GDM1 (cell line): ENCODE measurements around the gene GFY.
A peak's percentile ranks its signal among the peaks of the same experiment; 100 is the strongest.
"Not testable (repeated sequence)": the region's sequence is repeated elsewhere in the genome, so short reads cannot be mapped to it uniquely, and the experiment has no call there.

ENCODE experiments used
- DNase-seq: peaks from one replicate; lab custom pipeline; 2025; lab: John Stamatoyannopoulos, UW

The GFY gene

GRCh38 chr19:49444100-49444700 is 19.0 kb downstream of the GFY start:
- DNase-seq, result not testable (repeated sequence)

- no peak for DNase-seq
These were observed 20.8 kb downstream of the GFY start for GRCh38 chr19:49445997-49446396.

GRCh38 chr19:49447485-49448431 is 22.6 kb downstream of the GFY start:
- peak; percentile 13 for DNase-seq

- no peak for DNase-seq
These were observed 23.2 kb downstream of the GFY start for GRCh38 chr19:49448432-49448786.

GRCh38 chr19:49450405-49450804 is 25.2 kb downstream of the GFY start:
- no peak for DNase-seq

- DNase-seq, result peak; percentile 98
These were observed 26.4 kb downstream of the GFY start, which contains the start of gene PIH1D1 for GRCh38 chr19:49451430-49452181. Gene PIH1D1 (minus strand): TSS chr19:49451814. CDS start chr19:49451574, 240 bp downstream.

GRCh38 chr19:49453013-49453756 is 28.0 kb downstream of the GFY start, which contains the start of gene ALDH16A1:
Gene ALDH16A1 (plus strand): TSS chr19:49453225. CDS start chr19:49453332, 107 bp downstream.
- peak; percentile 95 for DNase-seq

GRCh38 chr19:49453757-49454240 is 28.6 kb downstream of the GFY start:
- DNase-seq, result no peak

GRCh38 chr19:49455773-49456172 is 30.6 kb downstream of the GFY start:
- no peak for DNase-seq

- no peak for DNase-seq
These were observed 31.1 kb downstream of the GFY start for GRCh38 chr19:49456326-49456725.

GRCh38 chr19:49458567-49458903 is 33.3 kb downstream of the GFY start:
- no peak for DNase-seq

- DNase-seq, result no peak
These were observed 34.2 kb downstream of the GFY start for GRCh38 chr19:49459388-49459787.

- DNase-seq, result not testable (repeated sequence)
These were observed 35.9 kb downstream of the GFY start for GRCh38 chr19:49461130-49461529.

GRCh38 chr19:49461656-49462055 is 36.5 kb downstream of the GFY start:
- no peak for DNase-seq

- DNase-seq, result no peak
These were observed 37.3 kb downstream of the GFY start for GRCh38 chr19:49462492-49462891.

GRCh38 chr19:49463960-49464740 is 39.0 kb downstream of the GFY start:
- DNase-seq, result no peak

GRCh38 chr19:49465371-49465770 is 40.2 kb downstream of the GFY start:
- no peak for DNase-seq

GRCh38 chr19:49468199-49468598 is 43.0 kb downstream of the GFY start:
- DNase-seq, result no peak

GRCh38 chr19:49468746-49469447 is 43.7 kb downstream of the GFY start:
- peak; percentile 79 for DNase-seq
